ENCODE measurements around the gene DGKI. TPM values are rescaled to one million over a fixed set of nuclear protein-coding genes. Genes with fewer than 3 reads are reported as not detected.

Gene DGKI
- total RNA-seq, 1 experiment from 2014 or later = 0.15 TPM

GRCh38 chr7:137482466-137482865 lies 364.3 kb downstream of the DGKI start:
- POLR2A ChIA-PET = no interaction called here
- CTCF ChIA-PET = no interaction called here

More at GRCh38 chr7:137482466-137482865, 364.3 kb downstream of the DGKI start:
- intact Hi-C loops (cut with micrococcal nuclease) = no loop called here
- no peaks in the 10 kb centered on the region for H3K9me3 ChIP-seq (ENCODE audit: control insufficient read depth in 1 of 2, insufficient read depth in 1 of 2, low read depth in 1 of 2, low read length in 2 of 2)
- H3K4me3 ChIP-seq (replicated peaks in 1 of 2; ENCODE audit: low read depth in 1 of 2, low read length in 2 of 2) = no peak overlapping the region
- H4K20me1 ChIP-seq (ENCODE audit: insufficient read depth) = no peaks in the 10 kb centered on the region
- no peak overlapping the region for H3K4me2 ChIP-seq (ENCODE audit: low read length)
- H2AFZ ChIP-seq (ENCODE audit: low read depth, low read length, poor library complexity, severe bottlenecking) = no peak overlapping the region
- no peaks in the 10 kb centered on the region for H3K27me3 ChIP-seq (ENCODE audit: insufficient read depth, low read length)
- H3K36me3 ChIP-seq (ENCODE audit: control insufficient read depth in 1 of 2, insufficient read depth in 2 of 2, low read length in 2 of 2) = no peaks in the 10 kb centered on the region
- no peak for ATAC-seq
- H3K79me2 ChIP-seq (ENCODE audit: insufficient read depth, low read length) = no peaks in the 10 kb centered on the region
- no peak for TF ChIP-seq FOSL1 (IDR thresholded peaks at IDR 0.05; ENCODE audit: low read depth)
- no peak for TF ChIP-seq CTCF (IDR thresholded peaks at IDR 0.05 in 2 of 3, conservative IDR thresholded peaks at IDR 0.05 in 1 of 3; ENCODE audit: borderline replicate concordance in 1 of 3, insufficient read depth in 1 of 3, low read depth in 2 of 3, low read length in 2 of 3)
- no peak for TF ChIP-seq MAX (IDR thresholded peaks at IDR 0.05)
- TF ChIP-seq RAD21 (IDR thresholded peaks at IDR 0.05; ENCODE audit: low read depth) = no peak
- TF ChIP-seq TCF7L2 (IDR thresholded peaks at IDR 0.05; ENCODE audit: borderline replicate concordance, extremely low read depth, insufficient read depth, insufficient read length) = no peak
- TF ChIP-seq EZH2phosphoT487 (IDR thresholded peaks at IDR 0.05; ENCODE audit: borderline replicate concordance) = no peak
- no peak for TF ChIP-seq ZBTB33 (IDR thresholded peaks at IDR 0.05; ENCODE audit: extremely low read depth, insufficient replicate concordance, low read length)
- TF ChIP-seq SIN3A (IDR thresholded peaks at IDR 0.05; ENCODE audit: low read depth) = no peak
- TF ChIP-seq JUND (IDR thresholded peaks at IDR 0.05) = no peak
- TF ChIP-seq ELF1 (IDR thresholded peaks at IDR 0.05; ENCODE audit: borderline replicate concordance, low read depth) = no peak
- TF ChIP-seq CBX3 (IDR thresholded peaks at IDR 0.05; ENCODE audit: low read depth) = no peak
- no TSS peak for BruUV-seq (replicated peaks)
- no peak for DNase-seq (ENCODE audit: low read depth, low spot score)
- no peak overlapping the region for H3K9ac ChIP-seq (ENCODE audit: low read length)
- no peak overlapping the region for H3K27ac ChIP-seq (ENCODE audit: low read depth, low read length)
- H3K9me2 ChIP-seq (ENCODE audit: insufficient read depth) = no peaks in the 10 kb centered on the region
- RAD21 ChIA-PET (ENCODE audit: low non-redundant PET in 1 of 2, low total read pairs in 2 of 2, uncharacterized antibody in 2 of 2, unreplicated experiment in 2 of 2) = no interaction called here
- H3K4me1 ChIP-seq (ENCODE audit: control insufficient read depth in 1 of 2, insufficient read depth in 2 of 2, low read length in 2 of 2) = no peaks in the 10 kb centered on the region

Measured in HCT116 (cell line).